H1 (cell line): ENCODE results near the gene NHS. TPM values are rescaled to one million over a fixed set of nuclear protein-coding genes. Genes with fewer than 3 reads are reported as not detected.

Source experiments
- CTCF ChIA-PET: fragments of 300-600 bp; sonication (Branson Sonifier 250); formaldehyde crosslinking; loops from one replicate; lab custom pipeline; 2021; ENCODE audit not compliant: partially characterized antibody; lab: Charles Lee
- POLR2A ChIA-PET: fragments of 300-600 bp; sonication (Branson Sonifier 250); formaldehyde crosslinking; loops from one replicate; lab custom pipeline; 2021; ENCODE audit warnings: inconsistent platforms; ENCODE audit not compliant: partially characterized antibody; lab: Charles Lee
- DNase-seq, 2 experiments: peaks; one replicate each; pipeline versions ENCODE4 v3.0.0 to v3.0.0-alpha.2; 2010 to 2022; ENCODE audit warnings: low spot score in 2 of 2, low read depth in 1 of 2, mixed read lengths in 1 of 2
- FAIRE-seq: peaks from 2 replicates; lab custom pipeline; 2011; peaks lifted over from hg19 to GRCh38; lab: Jason Lieb, UNC
- H2AFZ ChIP-seq: 2 replicates; pipeline ENCODE4 v1.8.1; 2012; ENCODE audit warnings: low read length, inconsistent platforms
- H2AK5ac ChIP-seq: 2 replicates; pipeline ENCODE4 v1.6.1; 2013; ENCODE audit warnings: low read depth, low read length
- H2BK120ac ChIP-seq: replicated peaks from 2 replicates; pipeline ENCODE3; 2013; ENCODE audit warnings: low read depth, low read length, inconsistent platforms
- H2BK12ac ChIP-seq: 2 replicates; pipeline ENCODE4 v1.6.1; 2013; ENCODE audit warnings: low read depth, low read length
- H2BK15ac ChIP-seq: 2 replicates; pipeline ENCODE4 v1.6.1; 2013; ENCODE audit warnings: low read length
- H2BK20ac ChIP-seq: 2 replicates; pipeline ENCODE4 v1.6.1; 2013; ENCODE audit warnings: low read length
- H2BK5ac ChIP-seq: 2 replicates; pipeline ENCODE4 v1.6.1; 2013; ENCODE audit warnings: low read depth, low read length
- H3K14ac ChIP-seq: 2 replicates; pipeline ENCODE4 v1.6.1; 2013; ENCODE audit warnings: inconsistent platforms; ENCODE audit not compliant: insufficient read length
- H3K18ac ChIP-seq: 2 replicates; pipeline ENCODE4 v1.6.1; 2013; ENCODE audit warnings: low read length; ENCODE audit errors: extremely low read depth
- H3K23ac ChIP-seq: 2 replicates; pipeline ENCODE4 v1.6.1; 2013; ENCODE audit warnings: inconsistent platforms; ENCODE audit not compliant: insufficient read length
- H3K23me2 ChIP-seq: 2 replicates; pipeline ENCODE4 v1.6.1; 2013; ENCODE audit warnings: low read depth, low read length
- H3K27ac ChIP-seq: 2 replicates; pipeline ENCODE4 v1.6.1; 2011; ENCODE audit warnings: low read depth, low read length, inconsistent platforms
- H3K27me3 ChIP-seq, 4 experiments: replicated peaks in 1 of 4; 1 replicate in 1 of 4; 2 replicates in 3 of 4; pipeline versions ENCODE4 v1.6.1 to v1.8.1; 2011 to 2013; ENCODE audit warnings: low read length in 3 of 4, mild to moderate bottlenecking in 3 of 4, inconsistent platforms in 2 of 4, mixed read lengths in 2 of 4, moderate library complexity in 1 of 4; ENCODE audit not compliant: control insufficient read depth in 3 of 4, insufficient read depth in 3 of 4; ENCODE audit errors: extremely low read depth in 1 of 4
- H3K36me3 ChIP-seq, 4 experiments: 2 replicates each; pipeline versions ENCODE4 v1.6.1 to v1.8.1; 2011 to 2013; ENCODE audit warnings: mild to moderate bottlenecking in 4 of 4, low read length in 3 of 4, moderate library complexity in 2 of 4, control low read depth in 1 of 4, inconsistent platforms in 1 of 4; ENCODE audit not compliant: insufficient read depth in 4 of 4, control insufficient read depth in 2 of 4
- H3K4ac ChIP-seq: replicated peaks from 2 replicates; pipeline ENCODE3; 2013; ENCODE audit warnings: low read length, low read depth, mixed read lengths, inconsistent platforms; ENCODE audit not compliant: insufficient read length
- H3K4me1 ChIP-seq, 4 experiments: replicated peaks in 1 of 4; 1 replicate in 1 of 4; 2 replicates in 3 of 4; pipeline versions ENCODE4 v1.6.1 to v1.8.1; 2011 to 2013; ENCODE audit warnings: low read length in 3 of 4, inconsistent platforms in 2 of 4, mixed read lengths in 1 of 4; ENCODE audit not compliant: insufficient read depth in 4 of 4, control insufficient read depth in 3 of 4
- H3K4me2 ChIP-seq, 2 experiments: 2 replicates each; pipeline versions ENCODE4 v1.6.1 to v1.8.1; 2011 to 2013; ENCODE audit warnings: low read depth in 2 of 2, low read length in 2 of 2, control low read depth in 1 of 2, inconsistent platforms in 1 of 2, mild to moderate bottlenecking in 1 of 2; ENCODE audit not compliant: insufficient read depth in 1 of 2
- H3K4me3 ChIP-seq, 4 experiments: fragments of 200-600, 300-600 bp in 1 of 4; sonication (generic), shearing (Covaris generic), sonication (Bioruptor Twin) in 1 of 4; 2 replicates each; pipeline versions ENCODE4 v1.5.1 to v1.8.1; 2011 to 2016; ENCODE audit warnings: low read length in 4 of 4, low read depth in 3 of 4, control low read depth in 2 of 4, inconsistent platforms in 2 of 4, mild to moderate bottlenecking in 2 of 4, mixed read lengths in 1 of 4, moderate library complexity in 1 of 4; ENCODE audit not compliant: insufficient read depth in 2 of 4; ENCODE audit errors: extremely low read depth in 1 of 4
- H3K56ac ChIP-seq: replicated peaks from 2 replicates; pipeline ENCODE3; 2013; ENCODE audit warnings: low read depth, mild to moderate bottlenecking, mixed read lengths, low read length, inconsistent platforms; ENCODE audit not compliant: insufficient read length
- H3K79me1 ChIP-seq: 2 replicates; pipeline ENCODE4 v1.6.1; 2013; ENCODE audit warnings: low read depth, low read length, control low read depth
- H3K79me2 ChIP-seq, 2 experiments: 2 replicates each; pipeline versions ENCODE4 v1.6.1 to v1.8.1; 2012 to 2013; ENCODE audit warnings: low read length in 2 of 2, mild to moderate bottlenecking in 2 of 2, inconsistent platforms in 1 of 2; ENCODE audit not compliant: insufficient read depth in 2 of 2, control insufficient read depth in 1 of 2
- H3K9ac ChIP-seq, 4 experiments: replicated peaks in 1 of 4; 1 replicate in 1 of 4; 2 replicates in 3 of 4; pipeline versions ENCODE4 v1.6.1 to v1.8.1; 2011 to 2013; ENCODE audit warnings: low read depth in 3 of 4, low read length in 3 of 4, control low read depth in 2 of 4, mild to moderate bottlenecking in 2 of 4, moderate library complexity in 2 of 4, inconsistent platforms in 1 of 4; ENCODE audit errors: extremely low read depth in 1 of 4
- H3K9me3 ChIP-seq, 2 experiments: 2 replicates each; pipeline versions ENCODE4 v1.6.1 to v1.8.1; 2012 to 2013; ENCODE audit warnings: mild to moderate bottlenecking in 2 of 2, moderate library complexity in 2 of 2, control low read depth in 1 of 2, inconsistent platforms in 1 of 2, low read depth in 1 of 2, low read length in 1 of 2, mixed read lengths in 1 of 2; ENCODE audit not compliant: insufficient read depth in 2 of 2
- H4K20me1 ChIP-seq, 2 experiments: replicated peaks in 1 of 2; 2 replicates each; pipeline versions ENCODE3 to v1.8.1; 2011 to 2013; ENCODE audit warnings: inconsistent platforms in 2 of 2, low read length in 2 of 2, mild to moderate bottlenecking in 1 of 2; ENCODE audit not compliant: insufficient read depth in 2 of 2, control insufficient read depth in 1 of 2
- H4K5ac ChIP-seq: 2 replicates; pipeline ENCODE4 v1.6.1; 2013; ENCODE audit warnings: low read length, low read depth, mixed read lengths, inconsistent platforms; ENCODE audit not compliant: insufficient read length
- H4K8ac ChIP-seq: 2 replicates; pipeline ENCODE4 v1.8.0; 2013; ENCODE audit warnings: mild to moderate bottlenecking, moderate library complexity, low read length, inconsistent platforms; ENCODE audit not compliant: insufficient read depth; ENCODE audit errors: extremely low read depth
- H4K91ac ChIP-seq: replicated peaks from 2 replicates; pipeline ENCODE3; 2013; ENCODE audit warnings: low read length, mixed read lengths, inconsistent platforms; ENCODE audit not compliant: insufficient read length
- CTBP2 ChIP-seq: IDR thresholded peaks from 2 replicates; pipeline ENCODE4 v1.7.0; 2011; ENCODE audit warnings: borderline replicate concordance, mild to moderate bottlenecking, moderate library complexity, mixed read lengths, low read length; ENCODE audit not compliant: insufficient read depth, insufficient read length
- KDM4A ChIP-seq: IDR thresholded peaks from one replicate; pipeline ENCODE4 v1.7.1; 2012; ENCODE audit warnings: low read depth, mild to moderate bottlenecking, moderate library complexity, low read length, inconsistent platforms; ENCODE audit not compliant: severe bottlenecking
- KDM5A ChIP-seq: fragments of 200-600 bp; IDR thresholded peaks from 2 replicates; pipeline ENCODE4 v1.7.1; 2012; ENCODE audit warnings: mild to moderate bottlenecking, low read length, inconsistent platforms, mixed read lengths
- MAFK ChIP-seq: IDR thresholded peaks from 2 replicates; pipeline ENCODE4 v1.6.1; 2012; ENCODE audit warnings: low read depth, mild to moderate bottlenecking, improper control_type of control experiment, low read length
- RAD21 ChIP-seq, 2 experiments: IDR thresholded peaks in 1 of 2; conservative IDR thresholded peaks in 1 of 2; 2 replicates each; pipeline ENCODE4 v1.6.1; 2011; ENCODE audit warnings: low read depth in 2 of 2, low read length in 2 of 2, improper control_type of control experiment in 1 of 2, inconsistent platforms in 1 of 2, mild to moderate bottlenecking in 1 of 2, moderate library complexity in 1 of 2
- RBBP5 ChIP-seq: IDR thresholded peaks from 2 replicates; pipeline ENCODE4 v1.7.1; 2012; ENCODE audit warnings: low read depth, mild to moderate bottlenecking, inconsistent platforms, low read length, moderate library complexity, borderline replicate concordance
- RNF2 ChIP-seq: fragments of 200-900, 300-1000 bp; sonication (generic); IDR thresholded peaks from 2 replicates; pipeline ENCODE4 v1.7.1; 2016; ENCODE audit warnings: borderline replicate concordance, low read depth, mild to moderate bottlenecking, antibody characterized with exemption, low read length; ENCODE audit not compliant: poor library complexity, severe bottlenecking; ENCODE audit errors: missing control alignments
- SP2 ChIP-seq: IDR thresholded peaks from 2 replicates; pipeline ENCODE4 v1.6.1; 2012; ENCODE audit warnings: mild to moderate bottlenecking, low read length, inconsistent platforms
- WGBS, 2 experiments: shearing (Covaris generic) in 1 of 2; methylation state at CpG; one replicate each; pipeline versions ENCODE4 v1.1.6 to v1.1.7; 2013 to 2015; ENCODE audit warnings: low lambda C conversion rate in 2 of 2, mixed read lengths in 2 of 2, inconsistent platforms in 1 of 2, low coverage in 1 of 2, missing lambda C conversion rate in 1 of 2; ENCODE audit not compliant: insufficient replicate concordance in 2 of 2, insufficient coverage in 1 of 2, insufficient read length in 1 of 2; ENCODE audit errors: extremely low coverage in 1 of 2, missing lambda C conversion rate in 1 of 2; 5-methylcytosine and 5-hydroxymethylcytosine counted together
- polyA plus RNA-seq, 7 experiments: library from polyadenylated mRNA; depleted of rRNA in 3 of 7; stranded (reverse) in 5 of 7; unstranded in 2 of 7; fragments of >200 nt in 5 of 7; fragments of 200-250 nt in 2 of 7; gene quantifications; 1 replicate in 5 of 7; 2 replicates in 1 of 7; 4 replicates in 1 of 7; pipeline versions ENCODE4 v1.2.1 to v1.2.3, GENCODE V29; 2011 to 2013; ENCODE audit warnings: missing spikeins in 2 of 7, mixed read lengths in 2 of 7
- total RNA-seq: library from RNA; stranded (reverse); fragmentation: NEBNext Ultra II Directional; extraction: Animal tissue kit (Norgen Biotek cat#: 25700); gene quantifications from 2 replicates; pipeline ENCODE4 v1.2.1, GENCODE V29; 2021
- TF ChIP-seq, protein P1 (sequence below): IDR thresholded peaks from 2 replicates; pipeline ENCODE4 v1.6.1; 2011; ENCODE audit warnings: low read length, improper control_type of control experiment

NHS gene
- total and polyA plus RNA-seq, 2 of the 8 experiments (the other 6 are each of a cell fraction or from before 2014, with no cell fraction given): 2.2 to 6.7 TPM

GRCh38 chrX:17375367-17375636 is 302 bp downstream of the NHS start:
- Histone ChIP-seq H3K18ac (no peak overlapping the region), H4K5ac (no peak overlapping the region), H3K79me1 (no peaks in the 10 kb centered on the region), H2BK5ac (no peak overlapping the region), H3K23ac (no peak overlapping the region), H2BK15ac (no peak overlapping the region), H3K4ac (no peak overlapping the region), H3K36me3 (no peaks in the 10 kb centered on the region), H3K4me3 (peak overlapping the region; percentile 27 to 70 (median 54)), H2AFZ (no peak overlapping the region), H4K20me1 (peaks cover 0 to 2% of the 10 kb centered on the region in 2 experiments), H3K14ac (no peak overlapping the region), H3K9me3 (no peaks in the 10 kb centered on the region), H3K56ac (no peak overlapping the region), H2BK120ac (no peak overlapping the region), H3K79me2 (peaks cover 0 to 2% of the 10 kb centered on the region in 2 experiments; a peak in 1 of 4 replicates), H4K91ac (no peak overlapping the region), H3K4me2 (peak overlapping the region; percentile 75 to 80), H2BK12ac (no peak overlapping the region), H4K8ac (no peak overlapping the region), H2BK20ac (no peak overlapping the region), H3K27me3 (peaks cover 7 to 21% (median 19%) of the 10 kb centered on the region in 4 experiments; a peak in 6 of 7 replicates), H2AK5ac (no peak overlapping the region), H3K27ac (no peak overlapping the region), H3K23me2 (peaks cover 18% of the 10 kb centered on the region; the same call in 1 of the 2 replicates), H3K4me1 (peaks cover 0 to 3% (median 0%) of the 10 kb centered on the region in 4 experiments; a peak in 5 of 7 replicates), H3K9ac (no peak overlapping the region)
- POLR2A ChIA-PET: no interaction called here
- no peak for FAIRE-seq
- no peak for DNase-seq
- WGBS, 2 experiments: 0% methylated on average over 6 of the region's 18 CpGs; no CpG with 5 or more reads in 1 of the 2 experiments
- CTCF ChIA-PET: interaction anchor here (0.9 to 1.2 kb wide), 2 partner anchors 136 to 150 kb away, joined by 3 read pairs; no protein-coding TSS in a partner anchor
- no peak for TF ChIP-seq MAFK
- TF ChIP-seq, protein P1, sequence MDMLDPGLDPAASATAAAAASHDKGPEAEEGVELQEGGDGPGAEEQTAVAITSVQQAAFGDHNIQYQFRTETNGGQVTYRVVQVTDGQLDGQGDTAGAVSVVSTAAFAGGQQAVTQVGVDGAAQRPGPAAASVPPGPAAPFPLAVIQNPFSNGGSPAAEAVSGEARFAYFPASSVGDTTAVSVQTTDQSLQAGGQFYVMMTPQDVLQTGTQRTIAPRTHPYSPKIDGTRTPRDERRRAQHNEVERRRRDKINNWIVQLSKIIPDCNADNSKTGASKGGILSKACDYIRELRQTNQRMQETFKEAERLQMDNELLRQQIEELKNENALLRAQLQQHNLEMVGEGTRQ: no peak
- TF ChIP-seq KDM4A: no peak
- no peak for TF ChIP-seq RNF2
- no peak for TF ChIP-seq SP2
- TF ChIP-seq RAD21 (IDR thresholded peaks at IDR 0.05 in 1 of 2, conservative IDR thresholded peaks at IDR 0.05 in 1 of 2; ENCODE audit: low read depth in 2 of 2, low read length in 2 of 2): no peak
- no peak for TF ChIP-seq RBBP5
- TF ChIP-seq KDM5A: no peak
- no peak for TF ChIP-seq CTBP2
